GM10266 (cell line): ENCODE measurements around the gene RXFP4.

Source experiments
- DNase-seq: peaks from one replicate; pipeline ENCODE4 v3.0.0; 2012; ENCODE audit errors: extremely low spot score
- CTCF ChIP-seq: IDR thresholded peaks from 2 replicates; pipeline ENCODE4 v1.5.1; 2012; ENCODE audit warnings: mild to moderate bottlenecking, low read depth; ENCODE audit not compliant: control insufficient read depth, insufficient read depth; ENCODE audit errors: missing control alignments

RXFP4 gene

GRCh38 chr1:155938220-155938627 is 3.2 kb upstream of the RXFP4 start:
- peak; percentile 72 for TF ChIP-seq CTCF
- peak; percentile 70 for DNase-seq

GRCh38 chr1:155940482-155940992 is 901 bp upstream of the RXFP4 start:
- no peak for DNase-seq
- no peak for TF ChIP-seq CTCF

- no peak for DNase-seq
- TF ChIP-seq CTCF = no peak
Measured at GRCh38 chr1:155941845-155942531, 550 bp downstream of the RXFP4 start.

- TF ChIP-seq CTCF = no peak
- no peak for DNase-seq
Measured at GRCh38 chr1:155942578-155943141, 1.2 kb downstream of the RXFP4 start.

GRCh38 chr1:155944444-155944799 is 3.0 kb downstream of the RXFP4 start:
- TF ChIP-seq CTCF = no peak
- DNase-seq = no peak

GRCh38 chr1:155946633-155947219 is 5.3 kb downstream of the RXFP4 start:
- TF ChIP-seq CTCF = no peak
- DNase-seq = peak; percentile 61

GRCh38 chr1:155947292-155947691 is 5.9 kb downstream of the RXFP4 start:
- DNase-seq = no peak
- TF ChIP-seq CTCF = no peak
